Testis (tissue), 2 donors: ENCODE measurements around the gene OR13J1.

Source experiments
- POLR2A ChIP-seq: fragments of 450-650 bp; IDR thresholded peaks from one replicate; pipeline ENCODE4 v1.6.1; 2017; ENCODE audit warnings: antibody characterized with exemption, mild to moderate bottlenecking, moderate library complexity
- TF ChIP-seq, protein P1 (sequence below), 3 experiments: fragments of 450-650 bp in 2 of 3; fragments of 200-600 bp in 1 of 3; sonication (generic) in 1 of 3; IDR thresholded peaks; one replicate each; pipeline ENCODE4 v1.5.1; 2016 to 2019; ENCODE audit warnings: antibody characterized with exemption in 3 of 3, mild to moderate bottlenecking in 2 of 3, moderate library complexity in 1 of 3

DNA sequence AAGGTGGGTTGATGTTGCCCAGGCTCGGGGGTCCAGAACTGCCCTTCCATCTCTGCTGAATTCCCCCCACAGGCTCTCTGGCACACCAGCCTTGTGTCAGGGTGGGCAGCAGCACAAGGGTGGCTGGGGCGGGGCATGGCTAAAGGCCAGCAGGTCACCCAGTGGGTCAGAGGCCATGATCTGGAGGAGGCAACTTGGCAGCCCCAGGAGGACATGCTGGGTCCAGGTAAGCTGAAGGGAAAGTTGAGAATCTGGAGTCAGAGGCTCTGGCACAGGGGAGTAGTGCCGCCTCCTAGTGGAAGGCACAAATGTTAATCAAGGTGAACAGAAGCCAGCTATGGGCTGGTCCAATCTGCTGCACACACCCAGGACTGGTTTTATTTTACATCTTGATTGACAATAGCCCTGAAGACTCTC, 35.0 kb downstream of the OR13J1 start:
- TF ChIP-seq, protein P1, sequence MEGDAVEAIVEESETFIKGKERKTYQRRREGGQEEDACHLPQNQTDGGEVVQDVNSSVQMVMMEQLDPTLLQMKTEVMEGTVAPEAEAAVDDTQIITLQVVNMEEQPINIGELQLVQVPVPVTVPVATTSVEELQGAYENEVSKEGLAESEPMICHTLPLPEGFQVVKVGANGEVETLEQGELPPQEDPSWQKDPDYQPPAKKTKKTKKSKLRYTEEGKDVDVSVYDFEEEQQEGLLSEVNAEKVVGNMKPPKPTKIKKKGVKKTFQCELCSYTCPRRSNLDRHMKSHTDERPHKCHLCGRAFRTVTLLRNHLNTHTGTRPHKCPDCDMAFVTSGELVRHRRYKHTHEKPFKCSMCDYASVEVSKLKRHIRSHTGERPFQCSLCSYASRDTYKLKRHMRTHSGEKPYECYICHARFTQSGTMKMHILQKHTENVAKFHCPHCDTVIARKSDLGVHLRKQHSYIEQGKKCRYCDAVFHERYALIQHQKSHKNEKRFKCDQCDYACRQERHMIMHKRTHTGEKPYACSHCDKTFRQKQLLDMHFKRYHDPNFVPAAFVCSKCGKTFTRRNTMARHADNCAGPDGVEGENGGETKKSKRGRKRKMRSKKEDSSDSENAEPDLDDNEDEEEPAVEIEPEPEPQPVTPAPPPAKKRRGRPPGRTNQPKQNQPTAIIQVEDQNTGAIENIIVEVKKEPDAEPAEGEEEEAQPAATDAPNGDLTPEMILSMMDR (IDR thresholded peaks at IDR 0.05) = no peak
- no peak for TF ChIP-seq POLR2A
